ENCODE measurements around the gene KRTAP5-7. TPM values are rescaled to one million over a fixed set of nuclear protein-coding genes. Genes with fewer than 3 reads are reported as not detected.

KRTAP5-7 gene
- total and polyA plus RNA-seq, 2 donors from 2014 or later = 0.22 TPM; not detected in 1

GRCh38 chr11:71554996-71555395, 27.9 kb downstream of the KRTAP5-7 start:
- no peak for DNase-seq
- intact Hi-C loops (cut with DNase I) = no loop called here
- no peak overlapping the region for H3K4me3 ChIP-seq (ENCODE audit: low read length in 3 of 3)
- H3K36me3 ChIP-seq (ENCODE audit: control insufficient read depth in 2 of 3, insufficient read depth in 3 of 3, low read length in 3 of 3) = no peaks in the 10 kb centered on the region
- no peak for TF ChIP-seq CTCF (IDR thresholded peaks at IDR 0.05; ENCODE audit: borderline replicate concordance, extremely low read depth, insufficient read depth)
- H3K9ac ChIP-seq (ENCODE audit: low read length in 3 of 3) = no peak overlapping the region
- H3K27me3 ChIP-seq (ENCODE audit: control insufficient read depth, insufficient read depth, low read length) = no peaks in the 10 kb centered on the region
- no peaks in the 10 kb centered on the region for H3K9me3 ChIP-seq (ENCODE audit: control insufficient read depth in 2 of 3, insufficient read depth in 1 of 3, low read length in 3 of 3)
- H3K27ac ChIP-seq (ENCODE audit: low read depth in 2 of 2, low read length in 2 of 2) = no peak overlapping the region
- no peaks in the 10 kb centered on the region for H3K4me1 ChIP-seq (ENCODE audit: control insufficient read depth in 2 of 3, insufficient read depth in 2 of 3, low read depth in 1 of 3, low read length in 3 of 3)
- no peak for FAIRE-seq

GRCh38 chr11:71555508-71555907, 28.4 kb downstream of the KRTAP5-7 start:
- TF ChIP-seq CTCF (IDR thresholded peaks at IDR 0.05; ENCODE audit: borderline replicate concordance, extremely low read depth, insufficient read depth) = no peak
- Histone ChIP-seq H3K4me3 (ENCODE audit: low read length in 3 of 3) (no peak overlapping the region), H3K4me1 (ENCODE audit: control insufficient read depth in 2 of 3, insufficient read depth in 2 of 3, low read depth in 1 of 3, low read length in 3 of 3) (no peaks in the 10 kb centered on the region), H3K9ac (ENCODE audit: low read length in 3 of 3) (no peak overlapping the region), H3K36me3 (ENCODE audit: control insufficient read depth in 2 of 3, insufficient read depth in 3 of 3, low read length in 3 of 3) (no peaks in the 10 kb centered on the region), H3K27ac (ENCODE audit: low read depth in 2 of 2, low read length in 2 of 2) (no peak overlapping the region), H3K9me3 (ENCODE audit: control insufficient read depth in 2 of 3, insufficient read depth in 1 of 3, low read length in 3 of 3) (no peaks in the 10 kb centered on the region), H3K27me3 (ENCODE audit: control insufficient read depth, insufficient read depth, low read length) (no peaks in the 10 kb centered on the region)
- FAIRE-seq = no peak
- intact Hi-C loops (cut with DNase I) = no loop called here
- DNase-seq = no peak

- intact Hi-C loops (cut with DNase I) = no loop called here
- Histone ChIP-seq H3K36me3 (ENCODE audit: control insufficient read depth in 2 of 3, insufficient read depth in 3 of 3, low read length in 3 of 3) (no peaks in the 10 kb centered on the region), H3K4me3 (ENCODE audit: low read length in 3 of 3) (no peak overlapping the region), H3K27me3 (ENCODE audit: control insufficient read depth, insufficient read depth, low read length) (no peaks in the 10 kb centered on the region), H3K9me3 (ENCODE audit: control insufficient read depth in 2 of 3, insufficient read depth in 1 of 3, low read length in 3 of 3) (no peaks in the 10 kb centered on the region), H3K9ac (ENCODE audit: low read length in 3 of 3) (no peak overlapping the region), H3K27ac (ENCODE audit: low read depth in 2 of 2, low read length in 2 of 2) (no peak overlapping the region), H3K4me1 (ENCODE audit: control insufficient read depth in 2 of 3, insufficient read depth in 2 of 3, low read depth in 1 of 3, low read length in 3 of 3) (no peaks in the 10 kb centered on the region)
- no peak for TF ChIP-seq CTCF (IDR thresholded peaks at IDR 0.05; ENCODE audit: borderline replicate concordance, extremely low read depth, insufficient read depth)
- FAIRE-seq (no peak), DNase-seq (no peak)
These were observed 29.0 kb downstream of the KRTAP5-7 start for GRCh38 chr11:71556018-71556417.

GRCh38 chr11:71557257-71557656, 30.2 kb downstream of the KRTAP5-7 start:
- no peak for TF ChIP-seq CTCF (IDR thresholded peaks at IDR 0.05; ENCODE audit: borderline replicate concordance, extremely low read depth, insufficient read depth)
- Histone ChIP-seq H3K27ac (ENCODE audit: low read depth in 2 of 2, low read length in 2 of 2) (no peak overlapping the region), H3K9me3 (ENCODE audit: control insufficient read depth in 2 of 3, insufficient read depth in 1 of 3, low read length in 3 of 3) (no peaks in the 10 kb centered on the region), H3K4me1 (ENCODE audit: control insufficient read depth in 2 of 3, insufficient read depth in 2 of 3, low read depth in 1 of 3, low read length in 3 of 3) (no peaks in the 10 kb centered on the region), H3K27me3 (ENCODE audit: control insufficient read depth, insufficient read depth, low read length) (no peaks in the 10 kb centered on the region), H3K36me3 (ENCODE audit: control insufficient read depth in 2 of 3, insufficient read depth in 3 of 3, low read length in 3 of 3) (no peaks in the 10 kb centered on the region), H3K9ac (ENCODE audit: low read length in 3 of 3) (no peak overlapping the region), H3K4me3 (ENCODE audit: low read length in 3 of 3) (no peak overlapping the region)
- DNase-seq (no peak), FAIRE-seq (no peak)
- intact Hi-C loops (cut with DNase I) = no loop called here
